Cortex of kidney (tissue), 1 donor: ENCODE measurements around the gene ZNF397.

Experiments used
- DNase-seq: peaks from one replicate; lab custom pipeline; 2025; lab: John Stamatoyannopoulos, UW

The ZNF397 gene

GRCh38 chr18:35246831-35247230 lies 6.0 kb downstream of the ZNF397 start:
- DNase-seq = no peak

GRCh38 chr18:35247412-35248249 lies 6.8 kb downstream of the ZNF397 start:
- DNase-seq = no peak

- no peak for DNase-seq
Observed at GRCh38 chr18:35248429-35248828, 7.6 kb downstream of the ZNF397 start.

- no peak for DNase-seq
Observed at GRCh38 chr18:35252466-35252865, 11.6 kb downstream of the ZNF397 start.

- no peak for DNase-seq
Observed at GRCh38 chr18:35253655-35254287, 12.9 kb downstream of the ZNF397 start.

- DNase-seq = no peak
Observed at GRCh38 chr18:35256947-35257346, 16.1 kb downstream of the ZNF397 start.

GRCh38 chr18:35264409-35264808 lies 23.6 kb downstream of the ZNF397 start:
- DNase-seq = no peak

- no peak for DNase-seq
Observed at GRCh38 chr18:35267161-35267651, 26.4 kb downstream of the ZNF397 start.

GRCh38 chr18:35267809-35268208 lies 27.0 kb downstream of the ZNF397 start:
- no peak for DNase-seq

- no peak for DNase-seq
Observed at GRCh38 chr18:35268821-35269220, 28.0 kb downstream of the ZNF397 start.

GRCh38 chr18:35271656-35272055 lies 30.8 kb downstream of the ZNF397 start:
- no peak for DNase-seq

GRCh38 chr18:35276267-35276666 lies 35.4 kb downstream of the ZNF397 start:
- no peak for DNase-seq

GRCh38 chr18:35277633-35278032 lies 36.8 kb downstream of the ZNF397 start:
- DNase-seq = no peak

GRCh38 chr18:35278085-35278484 lies 37.3 kb downstream of the ZNF397 start:
- no peak for DNase-seq

GRCh38 chr18:35278969-35279368 lies 38.1 kb downstream of the ZNF397 start:
- no peak for DNase-seq

- DNase-seq = no peak
Observed at GRCh38 chr18:35282353-35282752, 41.5 kb downstream of the ZNF397 start.

- no peak for DNase-seq
Observed at GRCh38 chr18:35283923-35284794, 43.3 kb downstream of the ZNF397 start.

- no peak for DNase-seq
Observed at GRCh38 chr18:35284841-35285240, 44.0 kb downstream of the ZNF397 start.

- DNase-seq = no peak
Observed at GRCh38 chr18:35289293-35289692, 48.5 kb downstream of the ZNF397 start.

GRCh38 chr18:35289727-35290093 lies 48.9 kb downstream of the ZNF397 start:
- no peak for DNase-seq

- DNase-seq = no peak
Observed at GRCh38 chr18:35290094-35290735, 49.4 kb downstream of the ZNF397 start, which contains the start of gene ZSCAN30. Gene ZSCAN30, minus strand, starts transcription at chr18:35290229. Its CDS starts 25,877 bp downstream, at chr18:35264352.

GRCh38 chr18:35291166-35291565 lies 50.3 kb downstream of the ZNF397 start:
- no peak for DNase-seq
